Measurements from ENCODE around the gene ENTHD1.

ENTHD1 gene

GRCh38 chr22:39797528-39798147 lies 95.9 kb downstream of the ENTHD1 start:
- peak; percentile 24 to 44 for DNase-seq
- no peak for TF ChIP-seq GATA1 (IDR thresholded peaks at IDR 0.05; ENCODE audit: low read depth, low read length)
- no peak for TF ChIP-seq POLR2A (IDR thresholded peaks at IDR 0.05; ENCODE audit: low read length)

GRCh38 chr22:39789788-39790187 lies 103.8 kb downstream of the ENTHD1 start:
- TF ChIP-seq GATA1 (IDR thresholded peaks at IDR 0.05; ENCODE audit: low read depth, low read length) (no peak), POLR2A (IDR thresholded peaks at IDR 0.05; ENCODE audit: low read length) (no peak)
- no peak for DNase-seq

- TF ChIP-seq POLR2A (IDR thresholded peaks at IDR 0.05; ENCODE audit: low read length) (no peak), GATA1 (IDR thresholded peaks at IDR 0.05; ENCODE audit: low read depth, low read length) (no peak)
- DNase-seq, result peak; percentile 19 to 47
These were observed 108.3 kb downstream of the ENTHD1 start for GRCh38 chr22:39785232-39785631.

- TF ChIP-seq POLR2A (IDR thresholded peaks at IDR 0.05; ENCODE audit: low read length), result no peak
- no peak for TF ChIP-seq GATA1 (IDR thresholded peaks at IDR 0.05; ENCODE audit: low read depth, low read length)
- no peak for DNase-seq
These were observed 115.7 kb downstream of the ENTHD1 start for GRCh38 chr22:39777716-39778454.

- TF ChIP-seq POLR2A (IDR thresholded peaks at IDR 0.05; ENCODE audit: low read length) (no peak), GATA1 (IDR thresholded peaks at IDR 0.05; ENCODE audit: low read depth, low read length) (no peak)
- DNase-seq, result no peak
These were observed 117.1 kb downstream of the ENTHD1 start for GRCh38 chr22:39776295-39777009.

DNA sequence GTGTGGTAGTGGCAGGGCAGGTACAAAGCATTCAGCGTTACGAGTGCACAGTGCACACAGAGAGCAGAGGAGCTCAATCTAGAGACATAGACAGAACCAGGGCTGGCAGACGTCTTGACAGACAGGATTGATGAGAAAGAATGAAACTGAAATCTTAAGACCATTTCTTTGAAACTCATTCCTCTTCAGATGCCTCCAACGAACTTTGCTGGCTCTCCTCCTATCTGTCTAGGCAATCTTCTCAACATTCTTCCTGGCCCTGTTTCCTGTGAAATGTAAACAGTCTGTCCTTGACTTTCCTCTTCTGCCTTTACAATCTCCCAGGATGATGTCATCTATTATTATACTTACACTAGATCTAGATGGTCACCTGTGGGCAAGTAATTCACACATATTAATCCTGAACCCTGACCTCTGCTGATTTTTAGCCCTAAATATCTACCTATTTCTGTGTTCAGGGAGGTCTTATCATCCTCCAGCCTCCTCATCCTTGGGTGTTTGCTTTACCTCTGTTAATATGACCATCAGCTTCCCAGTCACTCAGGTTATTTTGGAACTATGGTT lies 119.5 kb downstream of the ENTHD1 start:
- no peak for TF ChIP-seq GATA1 (IDR thresholded peaks at IDR 0.05; ENCODE audit: low read depth, low read length)
- TF ChIP-seq POLR2A (IDR thresholded peaks at IDR 0.05; ENCODE audit: low read length), result no peak
- peak; percentile 37 to 51 for DNase-seq

- peak in 1 of 2 experiments; percentile 26 for DNase-seq
- TF ChIP-seq GATA1 (IDR thresholded peaks at IDR 0.05; ENCODE audit: low read depth, low read length), result no peak
- no peak for TF ChIP-seq POLR2A (IDR thresholded peaks at IDR 0.05; ENCODE audit: low read length)
These were observed 120.1 kb downstream of the ENTHD1 start for GRCh38 chr22:39773503-39773902.

GRCh38 chr22:39771486-39771885 lies 122.1 kb downstream of the ENTHD1 start:
- TF ChIP-seq POLR2A (IDR thresholded peaks at IDR 0.05; ENCODE audit: low read length) (no peak), GATA1 (IDR thresholded peaks at IDR 0.05; ENCODE audit: low read depth, low read length) (no peak)
- DNase-seq, result no peak

DNA sequence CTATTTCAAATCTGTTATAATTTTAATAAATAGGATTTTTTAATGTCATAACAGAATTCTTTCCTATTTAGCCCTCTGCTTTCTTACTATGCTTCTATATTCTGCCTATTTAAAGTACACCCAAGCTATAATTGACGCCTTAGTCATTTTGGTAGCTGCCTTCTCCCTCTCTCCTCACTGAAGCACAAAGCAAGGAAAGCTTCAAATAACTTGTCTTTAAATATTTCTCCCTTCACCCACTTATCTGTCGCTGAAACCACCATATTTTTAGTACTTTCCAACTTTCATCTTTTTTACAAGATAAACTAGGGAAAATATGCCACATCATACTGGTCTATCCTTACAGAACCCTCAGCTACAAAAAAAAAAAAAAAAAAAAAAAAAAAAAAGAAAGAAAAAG lies 127.9 kb downstream of the ENTHD1 start:
- DNase-seq, result peak; percentile 32 to 44
- TF ChIP-seq GATA1 (IDR thresholded peaks at IDR 0.05; ENCODE audit: low read depth, low read length), result no peak
- no peak for TF ChIP-seq POLR2A (IDR thresholded peaks at IDR 0.05; ENCODE audit: low read length)

DNA sequence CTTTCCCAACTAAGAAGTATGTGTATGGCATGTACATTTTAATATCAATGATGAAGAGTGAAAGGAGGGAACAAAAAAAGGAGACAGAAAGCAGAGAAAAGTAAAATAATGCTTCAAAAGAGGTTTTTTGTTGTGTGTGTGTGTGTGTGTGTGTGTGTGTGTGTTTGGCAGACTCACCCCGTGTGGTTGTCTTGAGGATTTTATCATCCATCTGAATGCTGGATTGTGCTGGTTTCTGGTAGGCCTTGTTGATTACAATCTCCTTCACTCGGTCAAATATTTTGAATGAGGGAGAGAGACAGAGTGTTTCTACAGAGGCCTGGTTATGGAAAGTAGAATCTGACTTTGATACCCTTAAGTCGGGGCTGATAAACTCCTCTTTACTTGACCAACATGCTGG lies 128.5 kb downstream of the ENTHD1 start:
- no peak for TF ChIP-seq GATA1 (IDR thresholded peaks at IDR 0.05; ENCODE audit: low read depth, low read length)
- no peak for TF ChIP-seq POLR2A (IDR thresholded peaks at IDR 0.05; ENCODE audit: low read length)
- DNase-seq, result peak; percentile 18 to 47

DNA sequence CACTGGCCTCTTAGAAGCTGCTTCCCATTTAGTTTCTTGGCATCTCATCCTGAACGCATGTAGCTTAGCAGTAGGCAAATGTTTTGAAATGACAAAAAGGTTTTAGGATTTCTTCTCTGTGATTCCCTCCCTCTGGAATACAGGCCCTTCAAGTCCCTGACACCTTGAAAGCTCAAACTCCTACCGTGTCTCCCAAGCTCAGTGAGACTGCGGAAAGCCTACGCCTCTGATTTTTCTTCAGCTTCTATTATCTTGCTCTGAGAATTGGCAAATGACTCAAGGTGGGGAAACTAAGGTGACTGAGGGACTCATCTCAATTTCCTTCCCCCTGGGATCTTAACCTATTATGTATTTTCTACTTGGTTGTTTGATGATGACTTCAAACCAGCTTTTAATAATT lies 130.3 kb downstream of the ENTHD1 start:
- DNase-seq, result no peak
- no peak for TF ChIP-seq GATA1 (IDR thresholded peaks at IDR 0.05; ENCODE audit: low read depth, low read length)

- no peak for DNase-seq
- TF ChIP-seq POLR2A (IDR thresholded peaks at IDR 0.05; ENCODE audit: low read length), result no peak
- no peak for TF ChIP-seq GATA1 (IDR thresholded peaks at IDR 0.05; ENCODE audit: low read depth, low read length)
These were observed 142.8 kb downstream of the ENTHD1 start for GRCh38 chr22:39750759-39751158.

DNA sequence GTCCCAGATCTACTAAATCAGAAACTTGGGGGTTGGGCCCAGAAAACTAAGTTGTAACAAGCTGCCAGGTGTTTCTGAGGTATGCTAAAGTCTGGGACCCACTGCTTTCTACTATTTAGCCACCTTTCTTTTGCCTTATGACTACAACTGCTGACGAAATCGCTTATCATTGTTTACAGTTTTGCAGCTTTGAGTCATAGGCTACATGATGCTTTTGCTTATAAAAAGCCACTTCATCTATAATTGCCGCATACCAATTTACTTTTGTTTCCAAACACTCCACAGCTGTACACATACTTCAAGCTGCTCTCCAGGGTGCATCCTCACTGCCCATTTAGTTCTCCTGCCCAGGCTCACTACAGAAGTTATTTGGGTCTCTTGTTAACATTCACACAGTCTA lies 144.7 kb downstream of the ENTHD1 start:
- TF ChIP-seq GATA1 (IDR thresholded peaks at IDR 0.05; ENCODE audit: low read depth, low read length) (no peak), POLR2A (IDR thresholded peaks at IDR 0.05; ENCODE audit: low read length) (no peak)
- DNase-seq, result peak in 1 of 2 experiments; percentile 34

- no peak for DNase-seq
- TF ChIP-seq POLR2A (IDR thresholded peaks at IDR 0.05; ENCODE audit: low read length), result no peak
- no peak for TF ChIP-seq GATA1 (IDR thresholded peaks at IDR 0.05; ENCODE audit: low read depth, low read length)
These were observed 146.8 kb downstream of the ENTHD1 start for GRCh38 chr22:39746600-39747262.
